HUES48 (cell line): ENCODE measurements around the gene SBNO1.

Experiments
- H3K27ac ChIP-seq: one replicate; pipeline ENCODE4 v1.7.0; 2013; ENCODE audit warnings: low read depth, low read length, inconsistent platforms
- H3K27me3 ChIP-seq: 2 replicates; pipeline ENCODE4 v1.6.1; 2013; ENCODE audit warnings: mild to moderate bottlenecking, low read length; ENCODE audit not compliant: control insufficient read depth, insufficient read depth
- H3K36me3 ChIP-seq: 2 replicates; pipeline ENCODE4 v1.6.1; 2013; ENCODE audit warnings: low read length; ENCODE audit not compliant: control insufficient read depth, insufficient read depth
- H3K4me1 ChIP-seq: 2 replicates; pipeline ENCODE4 v1.6.1; 2013; ENCODE audit warnings: mild to moderate bottlenecking, low read length; ENCODE audit not compliant: control insufficient read depth, insufficient read depth
- H3K4me3 ChIP-seq: 2 replicates; pipeline ENCODE4 v1.5.1; 2013; ENCODE audit warnings: mild to moderate bottlenecking, low read depth, low read length
- H3K9ac ChIP-seq: 2 replicates; pipeline ENCODE4 v1.6.1; 2013; ENCODE audit warnings: mild to moderate bottlenecking, low read depth, low read length, moderate library complexity
- H3K9me3 ChIP-seq: 2 replicates; pipeline ENCODE4 v1.6.1; 2013; ENCODE audit warnings: low read length; ENCODE audit not compliant: control insufficient read depth, insufficient read depth

SBNO1 gene

GRCh38 chr12:123288751-123289346 is 75.8 kb downstream of the SBNO1 start:
- Histone ChIP-seq H3K36me3 (peaks cover 46% of the 10 kb centered on the region), H3K9me3 (no peaks in the 10 kb centered on the region), H3K4me1 (peaks cover 7% of the 10 kb centered on the region), H3K27me3 (no peaks in the 10 kb centered on the region), H3K9ac (no peak overlapping the region), H3K27ac (no peak overlapping the region), H3K4me3 (no peak overlapping the region)

- Histone ChIP-seq H3K4me3 (no peak overlapping the region), H3K27ac (peak overlapping the region; percentile 16), H3K36me3 (peaks cover 25% of the 10 kb centered on the region), H3K9ac (no peak overlapping the region), H3K4me1 (peaks cover 7% of the 10 kb centered on the region), H3K27me3 (no peaks in the 10 kb centered on the region), H3K9me3 (no peaks in the 10 kb centered on the region)
Observed at GRCh38 chr12:123286652-123287373, 77.8 kb downstream of the SBNO1 start.

- no peak overlapping the region for H3K9ac ChIP-seq
- peaks cover 7% of the 10 kb centered on the region for H3K4me1 ChIP-seq
- no peaks in the 10 kb centered on the region for H3K27me3 ChIP-seq
- no peak overlapping the region for H3K27ac ChIP-seq
- peaks cover 7% of the 10 kb centered on the region for H3K36me3 ChIP-seq
- no peak overlapping the region for H3K4me3 ChIP-seq
- H3K9me3 ChIP-seq, result no peaks in the 10 kb centered on the region
Observed at GRCh38 chr12:123284669-123285068, 80.0 kb downstream of the SBNO1 start.

- no peak overlapping the region for H3K27ac ChIP-seq
- no peaks in the 10 kb centered on the region for H3K27me3 ChIP-seq
- H3K36me3 ChIP-seq, result no peaks in the 10 kb centered on the region
- peaks cover 7% of the 10 kb centered on the region for H3K4me1 ChIP-seq
- H3K4me3 ChIP-seq, result no peak overlapping the region
- H3K9me3 ChIP-seq, result no peaks in the 10 kb centered on the region
- H3K9ac ChIP-seq, result no peak overlapping the region
Observed at GRCh38 chr12:123283461-123283860, 81.2 kb downstream of the SBNO1 start.

GRCh38 chr12:123282111-123282510 is 82.5 kb downstream of the SBNO1 start:
- no peak overlapping the region for H3K9ac ChIP-seq
- H3K9me3 ChIP-seq, result no peaks in the 10 kb centered on the region
- no peak overlapping the region for H3K27ac ChIP-seq
- no peak overlapping the region for H3K4me3 ChIP-seq
- H3K4me1 ChIP-seq, result peaks cover 7% of the 10 kb centered on the region
- H3K36me3 ChIP-seq, result no peaks in the 10 kb centered on the region
- no peaks in the 10 kb centered on the region for H3K27me3 ChIP-seq

GRCh38 chr12:123280971-123281370 is 83.7 kb downstream of the SBNO1 start:
- no peaks in the 10 kb centered on the region for H3K27me3 ChIP-seq
- H3K4me3 ChIP-seq, result no peak overlapping the region
- no peaks in the 10 kb centered on the region for H3K36me3 ChIP-seq
- no peaks in the 10 kb centered on the region for H3K4me1 ChIP-seq
- no peaks in the 10 kb centered on the region for H3K9me3 ChIP-seq
- H3K9ac ChIP-seq, result no peak overlapping the region
- H3K27ac ChIP-seq, result no peak overlapping the region

GRCh38 chr12:123278101-123278627 is 86.5 kb downstream of the SBNO1 start:
- H3K27ac ChIP-seq, result no peak overlapping the region
- no peaks in the 10 kb centered on the region for H3K9me3 ChIP-seq
- no peaks in the 10 kb centered on the region for H3K36me3 ChIP-seq
- H3K4me1 ChIP-seq, result no peaks in the 10 kb centered on the region
- no peak overlapping the region for H3K4me3 ChIP-seq
- no peaks in the 10 kb centered on the region for H3K27me3 ChIP-seq
- no peak overlapping the region for H3K9ac ChIP-seq

GRCh38 chr12:123273166-123273565 is 91.5 kb downstream of the SBNO1 start:
- H3K4me3 ChIP-seq, result no peak overlapping the region
- peaks cover 18% of the 10 kb centered on the region for H3K4me1 ChIP-seq
- H3K27ac ChIP-seq, result no peak overlapping the region
- H3K9ac ChIP-seq, result no peak overlapping the region
- H3K36me3 ChIP-seq, result peaks cover 6% of the 10 kb centered on the region
- no peaks in the 10 kb centered on the region for H3K9me3 ChIP-seq
- H3K27me3 ChIP-seq, result no peaks in the 10 kb centered on the region

GRCh38 chr12:123271001-123271668 is 93.5 kb downstream of the SBNO1 start:
- Histone ChIP-seq H3K36me3 (peaks cover 20% of the 10 kb centered on the region), H3K4me3 (peak overlapping the region; percentile 72), H3K9ac (peak overlapping the region; percentile 75), H3K4me1 (peaks cover 18% of the 10 kb centered on the region), H3K27ac (peak overlapping the region; percentile 92), H3K9me3 (no peaks in the 10 kb centered on the region), H3K27me3 (no peaks in the 10 kb centered on the region)

- peak overlapping the region; percentile 75 for H3K9ac ChIP-seq
- peaks cover 18% of the 10 kb centered on the region for H3K4me1 ChIP-seq
- no peaks in the 10 kb centered on the region for H3K27me3 ChIP-seq
- peaks cover 27% of the 10 kb centered on the region for H3K36me3 ChIP-seq
- H3K27ac ChIP-seq, result peak overlapping the region; percentile 92
- H3K4me3 ChIP-seq, result peak overlapping the region; percentile 72
- no peaks in the 10 kb centered on the region for H3K9me3 ChIP-seq
Observed at GRCh38 chr12:123270214-123271000, 94.2 kb downstream of the SBNO1 start.
